ENCODE results near the gene STXBP6.
"Not testable (repeated sequence)": the region's sequence is repeated elsewhere in the genome, so short reads cannot be mapped to it uniquely, and the experiment has no call there.

STXBP6 gene

GRCh38 chr14:24806061-24806678 lies 243.8 kb downstream of the STXBP6 start:
- no peaks in the 10 kb centered on the region for H3K27me3 ChIP-seq (ENCODE audit: control insufficient read depth, insufficient read depth, low read length)
- H3K9me3 ChIP-seq (ENCODE audit: control insufficient read depth, insufficient read depth, low read length): no peaks in the 10 kb centered on the region
- no peak overlapping the region for H3K9ac ChIP-seq (ENCODE audit: low read depth, low read length)
- no peak overlapping the region for H3K4me3 ChIP-seq (ENCODE audit: low read depth, low read length)
- peaks cover 2% of the 10 kb centered on the region for H3K4me1 ChIP-seq (ENCODE audit: control insufficient read depth, insufficient read depth, low read length)
- H3K36me3 ChIP-seq (ENCODE audit: control insufficient read depth, insufficient read depth, low read length): no peaks in the 10 kb centered on the region

- Histone ChIP-seq H3K27me3 (ENCODE audit: control insufficient read depth, insufficient read depth, low read length) (no peaks in the 10 kb centered on the region), H3K4me3 (ENCODE audit: low read depth, low read length) (no peak overlapping the region), H3K9me3 (ENCODE audit: control insufficient read depth, insufficient read depth, low read length) (no peaks in the 10 kb centered on the region), H3K9ac (ENCODE audit: low read depth, low read length) (no peak overlapping the region), H3K4me1 (ENCODE audit: control insufficient read depth, insufficient read depth, low read length) (peaks cover 2% of the 10 kb centered on the region), H3K36me3 (ENCODE audit: control insufficient read depth, insufficient read depth, low read length) (no peaks in the 10 kb centered on the region)
Measured at GRCh38 chr14:24804552-24805212, 245.3 kb downstream of the STXBP6 start.

GRCh38 chr14:24803933-24804494 lies 245.9 kb downstream of the STXBP6 start:
- H3K27me3 ChIP-seq (ENCODE audit: control insufficient read depth, insufficient read depth, low read length): no peaks in the 10 kb centered on the region
- no peak overlapping the region for H3K4me3 ChIP-seq (ENCODE audit: low read depth, low read length)
- H3K36me3 ChIP-seq (ENCODE audit: control insufficient read depth, insufficient read depth, low read length): no peaks in the 10 kb centered on the region
- H3K9me3 ChIP-seq (ENCODE audit: control insufficient read depth, insufficient read depth, low read length): no peaks in the 10 kb centered on the region
- no peak overlapping the region for H3K9ac ChIP-seq (ENCODE audit: low read depth, low read length)
- peaks cover 2% of the 10 kb centered on the region for H3K4me1 ChIP-seq (ENCODE audit: control insufficient read depth, insufficient read depth, low read length)

- not testable (repeated sequence) for H3K36me3 ChIP-seq (ENCODE audit: control insufficient read depth, insufficient read depth, low read length); H3K9me3 ChIP-seq (ENCODE audit: control insufficient read depth, insufficient read depth, low read length); H3K9ac ChIP-seq (ENCODE audit: low read depth, low read length); H3K27me3 ChIP-seq (ENCODE audit: control insufficient read depth, insufficient read depth, low read length); H3K4me3 ChIP-seq (ENCODE audit: low read depth, low read length); H3K4me1 ChIP-seq (ENCODE audit: control insufficient read depth, insufficient read depth, low read length)
Measured at GRCh38 chr14:24803426-24803825, 246.5 kb downstream of the STXBP6 start.

GRCh38 chr14:24802236-24802635 lies 247.7 kb downstream of the STXBP6 start:
- Histone ChIP-seq H3K9me3 (ENCODE audit: control insufficient read depth, insufficient read depth, low read length) (no peaks in the 10 kb centered on the region), H3K9ac (ENCODE audit: low read depth, low read length) (no peak overlapping the region), H3K4me3 (ENCODE audit: low read depth, low read length) (no peak overlapping the region), H3K27me3 (ENCODE audit: control insufficient read depth, insufficient read depth, low read length) (no peaks in the 10 kb centered on the region), H3K4me1 (ENCODE audit: control insufficient read depth, insufficient read depth, low read length) (peaks cover 2% of the 10 kb centered on the region), H3K36me3 (ENCODE audit: control insufficient read depth, insufficient read depth, low read length) (no peaks in the 10 kb centered on the region)

- Histone ChIP-seq H3K9me3 (ENCODE audit: control insufficient read depth, insufficient read depth, low read length) (no peaks in the 10 kb centered on the region), H3K9ac (ENCODE audit: low read depth, low read length) (no peak overlapping the region), H3K4me1 (ENCODE audit: control insufficient read depth, insufficient read depth, low read length) (peaks cover 2% of the 10 kb centered on the region), H3K4me3 (ENCODE audit: low read depth, low read length) (no peak overlapping the region), H3K36me3 (ENCODE audit: control insufficient read depth, insufficient read depth, low read length) (no peaks in the 10 kb centered on the region), H3K27me3 (ENCODE audit: control insufficient read depth, insufficient read depth, low read length) (no peaks in the 10 kb centered on the region)
Measured at GRCh38 chr14:24801024-24801423, 248.9 kb downstream of the STXBP6 start.

GRCh38 chr14:24798911-24799462 lies 251.0 kb downstream of the STXBP6 start:
- H3K9me3 ChIP-seq (ENCODE audit: control insufficient read depth, insufficient read depth, low read length): no peaks in the 10 kb centered on the region
- H3K27me3 ChIP-seq (ENCODE audit: control insufficient read depth, insufficient read depth, low read length): no peaks in the 10 kb centered on the region
- H3K4me1 ChIP-seq (ENCODE audit: control insufficient read depth, insufficient read depth, low read length): no peaks in the 10 kb centered on the region
- no peak overlapping the region for H3K9ac ChIP-seq (ENCODE audit: low read depth, low read length)
- H3K4me3 ChIP-seq (ENCODE audit: low read depth, low read length): no peak overlapping the region
- no peaks in the 10 kb centered on the region for H3K36me3 ChIP-seq (ENCODE audit: control insufficient read depth, insufficient read depth, low read length)

- Histone ChIP-seq H3K4me3 (ENCODE audit: low read depth, low read length) (no peak overlapping the region), H3K36me3 (ENCODE audit: control insufficient read depth, insufficient read depth, low read length) (no peaks in the 10 kb centered on the region), H3K9me3 (ENCODE audit: control insufficient read depth, insufficient read depth, low read length) (no peaks in the 10 kb centered on the region), H3K4me1 (ENCODE audit: control insufficient read depth, insufficient read depth, low read length) (no peaks in the 10 kb centered on the region), H3K27me3 (ENCODE audit: control insufficient read depth, insufficient read depth, low read length) (no peaks in the 10 kb centered on the region), H3K9ac (ENCODE audit: low read depth, low read length) (no peak overlapping the region)
Measured at GRCh38 chr14:24795406-24795805, 254.5 kb downstream of the STXBP6 start.

- H3K36me3 ChIP-seq (ENCODE audit: control insufficient read depth, insufficient read depth, low read length): no peaks in the 10 kb centered on the region
- H3K9me3 ChIP-seq (ENCODE audit: control insufficient read depth, insufficient read depth, low read length): no peaks in the 10 kb centered on the region
- H3K9ac ChIP-seq (ENCODE audit: low read depth, low read length): no peak overlapping the region
- no peaks in the 10 kb centered on the region for H3K27me3 ChIP-seq (ENCODE audit: control insufficient read depth, insufficient read depth, low read length)
- H3K4me1 ChIP-seq (ENCODE audit: control insufficient read depth, insufficient read depth, low read length): no peaks in the 10 kb centered on the region
- H3K4me3 ChIP-seq (ENCODE audit: low read depth, low read length): no peak overlapping the region
Measured at GRCh38 chr14:24794644-24795305, 255.2 kb downstream of the STXBP6 start.

GRCh38 chr14:24790196-24790595 lies 259.8 kb downstream of the STXBP6 start:
- H3K4me3 ChIP-seq (ENCODE audit: low read depth, low read length): no peak overlapping the region
- no peak overlapping the region for H3K9ac ChIP-seq (ENCODE audit: low read depth, low read length)
- no peaks in the 10 kb centered on the region for H3K4me1 ChIP-seq (ENCODE audit: control insufficient read depth, insufficient read depth, low read length)
- no peaks in the 10 kb centered on the region for H3K36me3 ChIP-seq (ENCODE audit: control insufficient read depth, insufficient read depth, low read length)
- no peaks in the 10 kb centered on the region for H3K27me3 ChIP-seq (ENCODE audit: control insufficient read depth, insufficient read depth, low read length)
- H3K9me3 ChIP-seq (ENCODE audit: control insufficient read depth, insufficient read depth, low read length): no peaks in the 10 kb centered on the region

GRCh38 chr14:24789378-24789884 lies 260.5 kb downstream of the STXBP6 start:
- H3K9me3 ChIP-seq (ENCODE audit: control insufficient read depth, insufficient read depth, low read length): no peaks in the 10 kb centered on the region
- no peaks in the 10 kb centered on the region for H3K4me1 ChIP-seq (ENCODE audit: control insufficient read depth, insufficient read depth, low read length)
- no peaks in the 10 kb centered on the region for H3K36me3 ChIP-seq (ENCODE audit: control insufficient read depth, insufficient read depth, low read length)
- H3K9ac ChIP-seq (ENCODE audit: low read depth, low read length): no peak overlapping the region
- H3K4me3 ChIP-seq (ENCODE audit: low read depth, low read length): no peak overlapping the region
- no peaks in the 10 kb centered on the region for H3K27me3 ChIP-seq (ENCODE audit: control insufficient read depth, insufficient read depth, low read length)

All from iPS-15b (cell line).